Tibial artery (tissue), 4 donors: Measurements from ENCODE around the gene MRPS23.
"Not testable (repeated sequence)": the region's sequence is repeated elsewhere in the genome, so short reads cannot be mapped to it uniquely, and the experiment has no call there.

ENCODE experiments used
- DNase-seq, 2 donors: peaks; one replicate each; pipeline ENCODE4 v3.0.0-alpha.2; 2019
- H3K27ac ChIP-seq, 2 donors: fragments of 200-600 bp; sonication (generic) in 1 of 2; 1 replicate in 1 of 2; 2 replicates in 1 of 2; pipeline ENCODE4 v1.5.1; 2018 to 2019; ENCODE audit warnings: mild to moderate bottlenecking in 1 of 2
- H3K27me3 ChIP-seq, 2 donors: fragments of 200-600 bp; sonication (generic) in 1 of 2; one replicate each; pipeline versions ENCODE4 v1.5.1 to v1.6.0; 2016 to 2019
- H3K36me3 ChIP-seq, 3 donors: fragments of 200-600 bp; sonication (generic) in 2 of 3; one replicate each; pipeline ENCODE4 v1.5.1; 2016 to 2019; ENCODE audit warnings: mild to moderate bottlenecking in 2 of 3
- H3K4me1 ChIP-seq, 4 donors: fragments of 200-600 bp; sonication (generic) in 2 of 4; 1 replicate in 3 of 4; 2 replicates in 1 of 4; pipeline ENCODE4 v1.5.1; 2016 to 2019
- H3K4me3 ChIP-seq, 2 donors: fragments of 200-600 bp; sonication (generic) in 1 of 2; 1 replicate in 1 of 2; 2 replicates in 1 of 2; pipeline ENCODE4 v1.5.1; 2018 to 2019; ENCODE audit warnings: mild to moderate bottlenecking in 2 of 2
- H3K9me3 ChIP-seq, 3 donors: fragments of 200-600 bp; sonication (generic) in 1 of 3; one replicate each; pipeline ENCODE4 v1.5.1; 2016 to 2019
- CTCF ChIP-seq, 2 experiments: fragments of 200-600 bp in 1 of 2; fragments of 450-650 bp in 1 of 2; IDR thresholded peaks; one replicate each; pipeline ENCODE4 v1.5.1; 2017 to 2019; ENCODE audit warnings: antibody characterized with exemption in 2 of 2, mild to moderate bottlenecking in 1 of 2, moderate library complexity in 1 of 2
- intact Hi-C: fragments of 100-400 bp; cut with DNase I; formaldehyde crosslinking; loops from one replicate; pipeline ENCODE4 v1.15.0; 2023; ENCODE audit warnings: low total_unique reads

The MRPS23 gene

GRCh38 chr17:57849163-57849873, 526 bp downstream of the MRPS23 start:
- intact Hi-C loops = no loop called here
- H3K4me1 ChIP-seq = peaks cover 0 to 51% (median 45%) of the 10 kb centered on the region in 4 donors
- no peak for DNase-seq

GRCh38 chr17:57846056-57846945, 3.5 kb downstream of the MRPS23 start:
- DNase-seq, H3K27me3 ChIP-seq, intact Hi-C loops, H3K27ac ChIP-seq, H3K4me3 ChIP-seq, H3K9me3 ChIP-seq: not testable (repeated sequence)
- Histone ChIP-seq H3K36me3 (peaks cover 0 to 40% (median 12%) of the 10 kb centered on the region in 3 donors), H3K4me1 (peaks cover 0 to 24% (median 19%) of the 10 kb centered on the region in 4 donors)

More at GRCh38 chr17:57849163-57849873, 526 bp downstream of the MRPS23 start:
- H3K36me3 ChIP-seq = peaks cover 0 to 25% (median 12%) of the 10 kb centered on the region in 3 donors
- H3K27me3 ChIP-seq = no peaks in the 10 kb centered on the region
- peak overlapping the region; percentile 79 to 88 for H3K4me3 ChIP-seq
- H3K9me3 ChIP-seq = no peaks in the 10 kb centered on the region
- peak overlapping the region; percentile 85 to 94 for H3K27ac ChIP-seq
- no peak for TF ChIP-seq CTCF (IDR thresholded peaks at IDR 0.05)

- Histone ChIP-seq H3K27ac (no peak overlapping the region), H3K9me3 (no peaks in the 10 kb centered on the region), H3K4me1 (peaks cover 0 to 7% (median 0%) of the 10 kb centered on the region in 4 donors), H3K36me3 (peaks cover 24 to 67% (median 40%) of the 10 kb centered on the region in 3 donors), H3K27me3 (no peaks in the 10 kb centered on the region), H3K4me3 (no peak overlapping the region)
- TF ChIP-seq CTCF (IDR thresholded peaks at IDR 0.05) = no peak
- intact Hi-C loops = no loop called here
- DNase-seq = no peak
Observed at GRCh38 chr17:57842280-57842679, 7.6 kb downstream of the MRPS23 start.

GRCh38 chr17:57839571-57839923, 10.3 kb downstream of the MRPS23 start:
- DNase-seq = no peak
- intact Hi-C loops = loop anchor here (10.0 kb wide), 2 partner anchors 165 to 595 kb away; no protein-coding TSS in a partner anchor
- no peak overlapping the region for H3K4me3 ChIP-seq

GRCh38 chr17:57838857-57839570, 10.8 kb downstream of the MRPS23 start:
- H3K4me1 ChIP-seq = peaks cover 0 to 11% (median 5%) of the 10 kb centered on the region in 4 donors

More at GRCh38 chr17:57839571-57839923, 10.3 kb downstream of the MRPS23 start:
- H3K27ac ChIP-seq = no peak overlapping the region
- no peaks in the 10 kb centered on the region for H3K9me3 ChIP-seq
- peaks cover 0 to 9% (median 2%) of the 10 kb centered on the region in 4 donors for H3K4me1 ChIP-seq
- H3K36me3 ChIP-seq = peaks cover 24 to 53% (median 39%) of the 10 kb centered on the region in 3 donors
- H3K27me3 ChIP-seq = no peaks in the 10 kb centered on the region
- TF ChIP-seq CTCF (IDR thresholded peaks at IDR 0.05) = no peak

More at GRCh38 chr17:57838857-57839570, 10.8 kb downstream of the MRPS23 start:
- intact Hi-C loops = loop anchor here (10.0 kb wide), 2 partner anchors 164 to 594 kb away; no protein-coding TSS in a partner anchor
- Histone ChIP-seq H3K27me3 (no peaks in the 10 kb centered on the region), H3K27ac (no peak overlapping the region), H3K4me3 (no peak overlapping the region), H3K9me3 (no peaks in the 10 kb centered on the region), H3K36me3 (peaks cover 24 to 53% (median 39%) of the 10 kb centered on the region in 3 donors)
- no peak for TF ChIP-seq CTCF (IDR thresholded peaks at IDR 0.05)
- DNase-seq = no peak
